GM18498 (cell line): Measurements from ENCODE around the gene TACC3.

ENCODE experiments used
- ATAC-seq: cut with Tn5 transposase; IDR thresholded peaks from one replicate; pipeline ENCODE4 v1.9.1; 2021; ENCODE audit warnings: mild to moderate bottlenecking, moderate library complexity; ENCODE audit not compliant: unreplicated experiment

Gene TACC3

GRCh38 chr4:1721666-1722550 is 587 bp downstream of the TACC3 start:
- peak; percentile 0 for ATAC-seq

DNA sequence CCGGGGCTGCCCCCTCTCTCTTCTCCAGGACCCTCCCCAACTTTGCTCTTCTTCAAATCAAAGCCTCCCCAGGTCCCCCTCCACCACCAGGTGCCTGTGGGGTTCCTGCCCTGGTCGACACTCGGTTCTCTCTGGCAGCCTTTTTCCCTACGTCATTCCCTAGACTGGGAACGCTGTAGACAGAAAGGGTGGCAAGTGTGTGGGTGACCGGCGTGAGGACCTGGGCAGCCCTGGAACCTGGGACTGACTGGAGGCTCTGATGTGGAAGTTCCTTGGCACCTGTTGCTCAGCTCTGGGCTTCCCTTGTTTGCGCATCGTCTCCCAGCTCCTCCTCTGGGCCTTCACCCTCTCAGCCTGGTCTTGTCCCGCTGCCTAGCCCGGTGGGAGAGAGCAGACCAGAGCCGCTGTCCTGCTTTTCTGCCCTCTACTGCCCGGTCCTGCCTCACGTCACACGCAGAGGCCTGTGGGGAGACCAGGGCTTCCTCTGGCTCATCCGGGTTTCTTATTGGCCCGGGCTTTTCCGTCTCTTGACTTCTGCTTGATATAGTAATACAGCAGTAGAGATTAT is 1.3 kb downstream of the TACC3 start:
- ATAC-seq = no peak

- ATAC-seq = no peak
Measured at GRCh38 chr4:1723131-1723801, 1.9 kb downstream of the TACC3 start.

DNA sequence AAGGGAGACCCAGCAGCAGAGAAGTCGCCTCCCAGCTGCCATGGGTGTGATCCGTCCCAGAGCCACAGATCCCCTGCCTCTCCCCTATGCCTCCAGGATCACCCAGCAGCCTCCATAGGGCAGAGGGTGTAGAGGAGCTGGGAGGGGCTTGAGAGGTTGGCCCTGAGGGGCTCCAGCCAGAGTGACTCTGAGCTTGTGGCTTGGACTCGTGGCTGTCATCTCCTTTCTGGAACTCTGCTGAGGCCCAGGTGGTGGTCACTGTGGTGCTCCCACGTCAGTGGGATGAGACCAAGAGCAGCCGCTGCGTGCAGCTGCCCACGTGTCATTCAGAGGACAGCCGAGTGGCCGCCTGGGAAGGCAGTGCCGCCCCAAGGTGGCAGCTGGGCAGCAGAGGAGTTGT is 4.2 kb downstream of the TACC3 start:
- no peak for ATAC-seq

- no peak for ATAC-seq
Measured at GRCh38 chr4:1726146-1726934, 5.0 kb downstream of the TACC3 start.

- no peak for ATAC-seq
Measured at GRCh38 chr4:1727117-1728031, 6.1 kb downstream of the TACC3 start.

DNA sequence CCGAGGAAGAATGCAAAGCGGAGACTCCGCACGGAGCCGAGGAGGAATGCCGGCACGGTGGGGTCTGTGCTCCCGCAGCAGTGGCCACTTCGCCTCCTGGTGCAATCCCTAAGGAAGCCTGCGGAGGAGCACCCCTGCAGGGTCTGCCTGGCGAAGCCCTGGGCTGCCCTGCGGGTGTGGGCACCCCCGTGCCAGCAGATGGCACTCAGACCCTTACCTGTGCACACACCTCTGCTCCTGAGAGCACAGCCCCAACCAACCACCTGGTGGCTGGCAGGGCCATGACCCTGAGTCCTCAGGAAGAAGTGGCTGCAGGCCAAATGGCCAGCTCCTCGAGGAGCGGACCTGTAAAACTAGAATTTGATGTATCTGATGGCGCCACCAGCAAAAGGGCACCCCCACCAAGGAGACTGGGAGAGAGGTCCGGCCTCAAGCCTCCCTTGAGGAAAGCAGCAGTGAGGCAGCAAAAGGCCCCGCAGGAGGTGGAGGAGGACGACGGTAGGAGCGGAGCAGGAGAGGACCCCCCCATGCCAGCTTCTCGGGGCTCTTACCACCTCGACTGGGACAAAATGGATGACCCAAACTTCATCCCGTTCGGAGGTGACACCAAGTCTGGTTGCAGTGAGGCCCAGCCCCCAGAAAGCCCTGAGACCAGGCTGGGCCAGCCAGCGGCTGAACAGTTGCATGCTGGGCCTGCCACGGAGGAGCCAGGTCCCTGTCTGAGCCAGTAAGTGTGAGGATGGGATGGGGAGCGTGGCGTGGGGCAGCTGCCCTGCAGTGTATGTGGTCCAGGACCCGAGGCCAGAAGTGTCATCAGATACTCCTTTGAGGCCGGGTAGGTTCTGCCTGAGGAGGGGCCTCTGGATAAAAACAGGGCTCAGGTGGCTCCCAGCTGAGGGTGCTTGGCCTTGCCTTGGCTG is 7.0 kb downstream of the TACC3 start:
- no peak for ATAC-seq

GRCh38 chr4:1730532-1731135 is 9.3 kb downstream of the TACC3 start:
- no peak for ATAC-seq

DNA sequence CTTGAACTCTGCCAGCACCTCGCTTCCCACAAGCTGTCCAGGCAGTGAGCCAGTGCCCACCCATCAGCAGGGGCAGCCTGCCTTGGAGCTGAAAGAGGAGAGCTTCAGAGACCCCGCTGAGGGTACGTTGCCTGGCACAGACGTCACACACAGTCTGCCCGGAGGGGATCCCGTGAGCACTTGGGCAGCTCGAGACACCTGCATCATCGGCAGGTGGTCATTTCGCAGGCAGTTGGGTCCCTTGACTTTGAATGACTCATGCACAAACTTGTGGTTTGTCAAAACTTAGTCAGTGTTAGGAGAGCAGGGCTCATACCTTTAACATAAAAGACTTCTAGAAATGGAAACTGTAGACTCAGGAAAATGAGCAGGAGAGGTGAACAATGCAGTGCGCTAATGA is 9.9 kb downstream of the TACC3 start:
- no peak for ATAC-seq

GRCh38 chr4:1732911-1733310 is 11.6 kb downstream of the TACC3 start:
- no peak for ATAC-seq

DNA sequence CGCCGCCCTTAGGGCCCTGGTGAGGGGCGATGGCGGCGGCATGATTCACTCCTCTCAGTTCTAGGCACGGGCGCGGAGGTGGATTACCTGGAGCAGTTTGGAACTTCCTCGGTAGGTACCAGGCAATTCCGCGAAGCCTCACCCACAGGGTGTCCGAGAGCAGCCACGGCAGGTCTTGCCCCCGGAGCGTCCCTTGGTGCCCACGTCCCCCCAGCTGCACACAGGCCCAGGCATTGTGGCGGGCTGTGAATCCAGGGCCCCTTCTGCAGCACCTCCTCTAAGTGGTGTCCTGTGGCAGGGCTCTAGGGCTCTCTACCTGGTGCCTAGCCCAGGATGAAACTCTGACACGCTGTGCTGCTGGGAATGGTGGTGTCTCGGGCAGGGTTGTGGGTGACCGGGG is 13.9 kb downstream of the TACC3 start:
- ATAC-seq = no peak

DNA sequence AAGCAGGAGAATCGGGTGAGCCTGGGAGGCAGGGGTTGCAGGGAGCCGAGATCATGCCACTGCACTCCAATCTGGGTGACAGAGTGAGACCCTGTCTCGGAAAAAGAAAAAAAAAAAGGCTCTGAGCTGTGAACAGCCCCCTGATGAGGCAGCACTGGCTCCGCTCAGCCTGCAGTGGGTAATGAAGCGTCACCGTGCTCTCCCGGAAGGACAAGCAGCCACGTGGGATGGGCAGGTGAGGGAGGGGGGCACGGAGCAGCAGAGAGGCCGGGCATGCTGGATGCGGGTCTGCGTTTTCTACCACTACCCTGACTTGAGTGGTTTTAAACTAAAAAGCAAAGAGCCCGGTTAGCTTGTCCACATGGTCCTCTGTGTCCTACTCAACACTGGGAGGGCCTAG is 15.5 kb downstream of the TACC3 start:
- no peak for ATAC-seq

- ATAC-seq = no peak
Measured at GRCh38 chr4:1737666-1738065, 16.3 kb downstream of the TACC3 start.

GRCh38 chr4:1738410-1738809 is 17.1 kb downstream of the TACC3 start:
- ATAC-seq = no peak

DNA sequence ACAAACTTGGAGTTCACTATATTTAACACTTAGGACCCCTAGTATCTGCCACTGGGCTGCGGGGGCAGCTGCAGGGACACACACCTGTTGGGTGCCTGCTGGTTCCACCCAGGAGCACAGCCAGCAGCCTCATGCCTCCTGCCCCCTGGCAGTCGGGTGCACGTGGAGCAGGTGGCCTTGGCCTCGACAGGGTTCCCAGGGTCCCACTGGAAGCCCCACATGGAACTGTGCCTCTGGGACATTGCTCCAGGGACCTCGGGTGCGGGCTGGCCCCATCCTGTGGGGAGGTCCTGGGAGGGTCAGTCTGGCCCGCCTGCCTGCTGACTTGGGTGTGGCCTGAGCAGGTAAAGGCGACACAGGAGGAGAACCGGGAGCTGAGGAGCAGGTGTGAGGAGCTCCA is 18.0 kb downstream of the TACC3 start:
- no peak for ATAC-seq

GRCh38 chr4:1740021-1740545 is 18.8 kb downstream of the TACC3 start:
- ATAC-seq = no peak

DNA sequence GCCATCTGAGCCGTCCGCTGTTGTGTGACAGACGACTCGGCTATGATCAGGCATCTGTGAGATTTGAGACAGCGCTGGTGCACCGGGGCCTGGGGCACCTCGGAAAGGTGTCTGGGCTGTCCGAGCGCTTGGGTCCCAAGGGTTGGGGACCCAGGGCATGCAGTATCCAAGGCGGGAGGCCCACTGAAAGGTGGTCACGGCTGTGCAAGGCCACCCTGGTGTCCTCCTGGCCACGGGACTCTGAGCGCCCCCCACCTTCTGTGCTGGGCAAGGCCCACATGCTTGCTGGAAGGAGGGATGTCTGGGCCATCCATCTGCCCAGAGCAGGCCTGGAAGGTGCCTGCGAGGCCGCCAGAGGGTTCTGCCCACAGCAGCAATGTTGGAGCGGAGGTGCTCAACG is 19.9 kb downstream of the TACC3 start:
- no peak for ATAC-seq

GRCh38 chr4:1743551-1743950 is 22.2 kb downstream of the TACC3 start:
- ATAC-seq = no peak

DNA sequence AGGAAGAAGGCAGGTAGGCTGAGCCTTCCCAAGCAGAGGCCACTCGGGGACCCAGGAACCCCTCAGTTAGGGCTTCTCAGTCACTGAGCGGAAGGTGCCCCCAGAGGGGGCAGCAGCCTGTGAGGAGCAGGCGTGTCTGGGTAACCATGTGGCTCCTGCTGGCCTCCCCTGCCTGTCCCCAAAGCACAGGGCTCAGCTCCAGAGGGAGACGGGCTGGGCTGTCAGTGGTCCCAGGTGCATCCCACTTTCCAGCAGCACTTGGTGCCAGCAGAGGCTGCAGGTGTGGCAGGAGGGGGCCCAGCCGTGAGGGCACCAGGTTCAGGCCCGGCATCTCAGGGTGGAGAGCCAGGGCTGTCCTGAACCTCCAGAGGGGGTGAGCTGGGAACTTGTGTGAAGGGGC is 22.7 kb downstream of the TACC3 start:
- ATAC-seq = no peak
